ENCODE measurements around the gene GPR148.

GPR148 gene

DNA sequence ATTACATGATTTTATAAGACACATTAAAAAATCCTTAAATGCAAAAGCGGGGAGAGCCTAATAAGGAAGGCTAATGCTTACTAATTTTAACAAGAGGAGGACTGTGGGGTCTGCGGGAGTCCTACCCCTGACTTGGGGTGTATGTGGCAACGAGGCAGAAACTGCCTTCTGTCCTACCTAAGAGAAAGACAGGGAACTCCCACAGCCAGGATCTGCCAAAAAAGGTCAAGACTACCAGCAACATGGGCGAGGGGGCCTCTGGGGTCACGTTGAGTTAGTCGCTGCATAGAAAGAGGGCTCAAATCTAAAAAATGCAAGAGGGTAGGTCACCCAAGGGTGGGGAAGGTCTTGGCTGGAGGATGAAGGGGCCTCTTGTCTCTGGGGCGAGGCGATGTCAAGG is 25.9 kb downstream of the GPR148 start:
- DNase-seq = no peak

DNA sequence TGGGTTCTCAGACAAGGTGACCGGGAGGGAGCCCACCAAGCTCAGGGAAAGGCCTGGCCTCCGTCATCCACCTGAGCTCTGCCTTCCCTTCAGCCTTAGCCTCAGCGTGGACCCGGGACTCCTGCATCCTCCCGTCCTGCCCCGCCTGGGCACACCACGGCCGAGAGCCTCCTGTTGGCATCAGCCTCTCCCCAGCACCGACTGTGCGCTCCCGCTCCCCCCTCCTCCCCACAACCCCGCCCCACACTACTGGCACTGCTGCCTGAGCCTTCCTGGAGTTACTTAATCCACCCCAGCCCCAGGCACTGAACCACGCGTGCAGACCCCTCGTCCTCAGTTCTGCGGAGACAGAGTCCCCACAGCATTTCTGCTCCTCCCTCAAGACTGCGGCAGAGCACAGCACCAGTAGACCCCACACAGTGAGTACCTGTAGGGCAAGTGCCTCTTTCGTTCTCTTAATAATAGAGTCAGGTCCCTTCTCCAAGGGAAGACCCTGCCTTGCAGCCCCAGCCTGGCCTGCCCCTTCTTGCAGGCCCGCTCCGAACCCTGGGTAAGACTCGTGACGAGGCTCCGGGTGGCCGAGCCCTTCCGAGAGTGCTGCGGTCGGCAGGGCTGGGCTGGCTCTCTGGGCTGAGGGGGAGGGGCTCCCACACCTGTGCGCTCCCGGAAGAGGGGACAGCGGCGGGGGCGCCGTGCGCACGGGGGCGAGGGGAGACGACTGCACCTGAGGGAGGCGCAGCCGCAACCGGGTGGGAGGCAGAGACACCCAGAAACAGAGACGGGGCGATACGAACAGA is 26.6 kb downstream of the GPR148 start, which contains the start of gene AMER3:
Gene AMER3, plus strand, starts transcription at position 285 of the 797 bp plus-strand sequence. CDS start 6,533 bp downstream, outside the sequence.
- no peak for DNase-seq

DNA sequence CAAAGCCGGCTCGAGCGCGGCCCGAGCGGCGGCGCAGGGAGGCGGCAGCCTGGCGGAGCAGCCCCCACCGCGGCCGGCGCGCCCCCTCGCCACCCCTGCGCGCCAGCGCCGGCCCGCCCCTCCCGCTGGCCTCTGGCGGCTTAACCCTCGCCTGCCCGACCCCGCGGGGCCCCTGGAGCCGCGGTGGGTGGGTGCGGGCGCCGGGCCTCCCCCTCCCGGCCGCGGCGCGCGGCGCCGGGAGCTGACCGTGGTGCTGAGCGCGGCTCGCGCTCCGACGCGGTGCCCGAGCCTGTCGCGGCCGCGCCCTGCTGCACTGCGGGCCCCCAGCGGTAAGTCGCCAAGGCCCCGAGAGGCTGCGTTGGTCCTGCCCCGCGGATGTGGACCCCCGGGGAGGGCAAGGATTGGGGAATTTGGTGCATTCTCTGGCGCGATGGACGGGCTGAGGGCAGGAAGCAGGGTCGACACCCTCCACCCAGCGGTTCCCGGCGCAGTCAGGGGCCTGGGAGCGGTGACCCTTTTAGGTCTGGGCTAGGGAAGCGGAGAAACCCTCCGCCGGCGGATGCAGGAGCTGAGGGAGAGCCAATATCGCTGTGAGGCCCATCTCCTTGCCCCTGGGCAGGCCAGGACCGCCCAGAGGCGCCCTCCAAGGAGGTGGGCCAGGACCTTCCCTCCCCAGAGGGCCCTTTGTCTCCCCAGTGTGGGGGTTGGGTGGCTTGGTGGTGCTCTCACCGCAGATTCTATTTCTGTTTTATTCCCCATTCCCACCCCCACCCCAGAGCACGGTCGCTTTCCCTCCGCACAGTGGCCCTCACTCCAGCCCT is 27.4 kb downstream of the GPR148 start:
- DNase-seq = no peak

DNA sequence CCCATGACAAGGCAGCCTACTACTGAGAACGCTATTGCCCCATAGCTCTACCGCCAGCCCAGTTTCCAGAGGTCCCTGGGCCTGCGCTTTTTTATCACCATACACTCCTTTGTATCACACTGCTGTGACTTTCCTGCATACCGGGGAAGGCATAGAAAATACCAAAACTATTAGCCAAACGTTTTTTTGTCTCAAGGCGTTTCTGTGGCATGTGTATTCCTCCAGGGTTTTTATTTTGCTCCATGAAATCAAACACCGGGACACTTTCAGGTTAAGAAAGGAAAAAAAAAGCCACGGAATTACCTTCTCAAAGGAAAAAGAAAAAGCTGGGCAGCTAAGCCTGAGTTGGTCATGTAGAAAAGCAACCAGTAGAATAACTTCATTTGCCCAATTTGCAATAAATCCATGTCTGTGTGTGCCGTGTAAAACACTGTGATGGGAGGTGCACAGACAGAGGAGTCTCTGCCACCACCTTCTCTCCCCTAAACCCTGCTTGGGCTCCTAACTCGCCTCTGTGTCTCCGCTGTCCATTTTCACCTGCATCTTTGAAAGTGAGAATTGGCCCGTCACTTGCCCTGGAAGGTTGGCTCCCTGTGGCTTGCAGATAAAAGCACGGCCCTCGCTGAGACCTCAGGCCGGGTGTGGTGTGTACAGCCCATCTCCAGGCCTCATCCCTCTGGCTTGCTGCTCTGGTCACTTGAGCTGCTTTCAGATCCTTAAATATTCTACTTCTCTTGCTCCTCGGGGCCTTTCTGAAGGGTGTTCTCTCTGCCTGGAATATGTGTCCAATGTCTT is 28.2 kb downstream of the GPR148 start:
- no peak for DNase-seq

DNA sequence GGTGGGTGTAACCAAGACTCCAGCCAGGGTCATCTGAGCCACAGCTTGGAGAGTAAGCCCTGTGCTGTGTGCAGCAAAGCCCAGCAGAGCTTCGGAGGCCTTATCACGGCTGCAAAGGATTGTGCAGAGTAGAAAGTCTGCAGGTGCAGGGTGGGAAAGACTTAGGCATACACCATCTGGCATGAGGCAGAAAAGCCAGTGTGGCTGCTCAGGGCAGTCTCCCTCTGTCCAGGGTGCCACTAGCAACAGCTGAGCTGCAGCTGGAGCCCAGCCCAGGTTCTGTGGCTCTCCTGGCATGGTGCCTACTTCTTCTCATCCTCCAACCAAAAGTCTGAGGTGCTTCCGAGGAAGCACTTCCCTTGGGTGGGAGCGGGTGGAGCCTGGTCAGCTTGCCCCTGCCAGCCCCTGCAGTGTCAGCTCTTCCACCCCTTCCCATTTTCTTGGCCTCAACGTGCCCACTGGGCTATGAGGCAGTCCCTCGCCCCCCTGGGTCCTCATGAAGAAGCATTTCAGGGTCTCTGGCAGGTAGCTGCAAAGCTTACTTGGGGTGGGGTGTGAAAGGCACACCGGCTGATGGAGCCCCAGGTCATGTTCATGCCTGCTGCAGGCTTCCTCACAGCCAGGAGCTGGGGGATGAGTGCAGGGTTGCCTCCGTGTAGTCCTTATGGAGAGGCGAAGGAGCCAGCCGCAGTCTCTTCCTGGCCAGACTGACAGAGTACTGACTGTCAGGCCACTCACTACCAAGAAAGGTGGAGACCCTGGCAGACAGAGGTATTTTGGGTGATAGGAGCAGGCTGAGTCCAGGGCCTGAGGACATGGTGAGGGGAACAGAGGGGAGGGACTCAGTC is 31.3 kb downstream of the GPR148 start:
- DNase-seq = no peak

DNA sequence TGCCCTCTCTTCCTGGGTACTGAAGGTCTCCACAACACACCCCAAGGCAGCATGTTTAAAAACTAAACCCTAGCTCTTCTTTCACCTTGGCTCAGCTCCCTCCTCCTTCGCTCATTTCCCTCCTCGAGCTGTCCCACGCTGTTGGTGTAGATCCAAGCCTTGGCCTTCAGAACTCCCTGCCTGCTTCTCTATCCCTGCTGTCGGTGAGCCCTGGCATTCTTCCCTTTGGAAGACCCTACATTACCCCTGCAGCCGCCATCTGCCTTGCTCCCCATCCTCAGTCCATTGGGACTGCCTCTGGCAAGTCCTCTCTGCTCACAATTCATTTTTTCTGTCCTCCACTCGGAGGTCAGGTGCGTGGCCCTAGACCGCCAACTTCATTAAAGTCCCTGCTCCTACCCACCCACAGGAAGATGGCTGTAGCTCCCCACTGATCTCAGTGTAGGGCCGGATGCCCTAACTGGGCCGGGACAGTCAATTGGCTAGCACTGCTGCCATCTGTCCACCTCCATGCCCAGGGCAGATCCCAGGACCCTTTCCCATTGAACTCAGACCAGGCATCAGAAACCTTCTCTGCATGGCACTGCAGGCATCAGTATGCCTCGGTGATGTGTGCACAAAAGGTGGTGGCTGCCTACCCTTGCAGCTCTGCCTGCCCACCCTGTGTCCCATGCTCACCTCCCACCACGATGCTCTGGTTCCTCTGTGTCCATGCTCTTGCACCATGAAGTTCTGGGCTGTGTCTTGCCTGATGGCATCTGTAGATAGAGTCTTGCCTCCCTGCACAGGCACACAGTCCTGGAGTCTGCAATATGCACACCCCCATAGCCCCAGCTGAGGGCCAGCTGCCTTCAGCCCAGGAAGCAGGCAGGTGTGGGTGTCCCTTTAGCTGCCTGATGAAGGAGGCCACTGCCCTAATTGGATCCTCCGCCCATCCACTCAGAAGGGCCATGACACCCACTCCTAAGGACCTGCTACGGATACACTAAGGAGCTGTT is 32.2 kb downstream of the GPR148 start:
- no peak for DNase-seq

DNA sequence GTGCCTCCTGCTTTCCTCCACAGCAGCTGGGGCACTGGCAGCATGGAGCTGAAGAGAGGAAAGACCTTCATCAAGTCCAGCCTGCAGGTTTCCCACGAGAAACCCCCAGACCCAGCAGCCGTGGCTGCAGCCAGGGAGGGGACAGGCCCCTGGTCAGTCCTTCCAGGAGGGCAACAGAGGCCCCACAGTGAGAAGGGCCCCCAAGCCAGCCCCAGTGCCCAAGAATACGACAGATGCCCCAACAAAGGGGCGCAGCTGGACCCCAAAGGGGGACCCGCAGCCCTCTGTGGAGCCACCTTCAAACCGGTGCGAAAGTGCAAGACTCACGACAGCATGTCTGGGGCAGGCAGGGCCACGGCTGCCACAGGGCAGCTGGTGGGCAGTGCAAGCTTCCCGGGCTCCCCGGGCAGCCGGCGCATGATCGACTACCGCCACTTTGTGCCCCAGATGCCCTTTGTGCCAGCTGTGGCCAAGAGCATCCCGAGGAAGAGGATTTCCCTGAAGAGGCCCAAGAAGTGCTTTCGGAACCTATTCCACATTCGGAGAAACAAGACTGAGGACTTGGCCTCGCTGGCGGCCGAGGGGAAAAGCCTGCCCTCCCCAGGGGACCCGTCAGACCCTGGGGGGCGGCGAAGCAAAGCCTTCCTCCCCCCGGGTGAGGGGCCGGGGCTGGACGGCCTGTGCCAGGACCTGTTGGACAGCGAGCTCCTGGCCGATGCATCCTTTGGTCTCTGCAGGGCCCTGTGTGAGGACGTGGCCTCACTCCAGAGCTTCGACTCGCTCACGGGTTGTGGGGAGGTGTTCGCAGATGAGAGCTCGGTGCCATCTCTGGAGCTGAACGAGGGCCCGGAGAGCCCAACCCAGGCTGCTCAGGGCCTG is 33.4 kb downstream of the GPR148 start:
- DNase-seq = no peak

DNA sequence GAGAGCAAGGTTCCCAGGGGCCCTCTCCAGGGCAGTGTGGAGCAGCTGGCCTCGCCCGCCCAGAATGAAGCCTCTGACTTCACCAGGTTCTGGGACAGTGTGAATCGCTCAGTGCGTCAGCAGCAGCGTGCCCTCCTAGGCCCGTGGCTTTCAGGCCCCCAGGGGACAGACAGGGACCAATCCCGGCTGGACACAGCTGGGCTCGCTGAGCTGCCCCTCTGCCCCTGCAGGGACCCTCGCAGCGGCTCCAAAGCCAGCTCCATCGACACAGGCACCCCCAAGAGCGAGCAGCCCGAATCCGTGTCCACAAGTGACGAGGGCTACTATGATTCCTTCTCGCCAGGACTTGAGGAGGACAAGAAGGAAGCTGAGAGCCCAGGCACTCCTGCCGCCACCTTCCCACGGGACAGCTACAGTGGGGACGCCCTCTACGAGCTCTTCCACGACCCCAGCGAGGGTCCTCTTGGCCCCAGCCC is 34.1 kb downstream of the GPR148 start:
- no peak for DNase-seq

DNA sequence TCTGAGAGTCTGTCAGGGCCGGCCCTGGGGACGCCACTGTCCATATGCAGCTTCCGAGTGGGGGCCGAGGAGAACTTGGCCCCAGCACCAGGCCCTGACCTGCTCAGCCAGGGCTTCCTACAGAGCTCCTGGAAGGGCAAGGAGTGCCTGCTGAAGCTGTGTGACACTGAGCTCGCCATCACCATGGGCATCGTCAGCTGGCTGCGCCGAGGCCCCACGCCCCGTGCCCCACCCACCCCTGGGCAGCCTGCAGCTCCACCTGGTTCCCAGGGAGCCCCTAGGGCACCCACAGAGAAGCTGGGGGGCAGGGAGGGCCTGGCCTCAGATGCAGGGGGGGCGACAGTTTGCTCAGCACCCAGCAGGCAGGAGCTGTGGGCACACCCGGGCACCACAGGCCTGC is 34.5 kb downstream of the GPR148 start:
- no peak for DNase-seq

DNA sequence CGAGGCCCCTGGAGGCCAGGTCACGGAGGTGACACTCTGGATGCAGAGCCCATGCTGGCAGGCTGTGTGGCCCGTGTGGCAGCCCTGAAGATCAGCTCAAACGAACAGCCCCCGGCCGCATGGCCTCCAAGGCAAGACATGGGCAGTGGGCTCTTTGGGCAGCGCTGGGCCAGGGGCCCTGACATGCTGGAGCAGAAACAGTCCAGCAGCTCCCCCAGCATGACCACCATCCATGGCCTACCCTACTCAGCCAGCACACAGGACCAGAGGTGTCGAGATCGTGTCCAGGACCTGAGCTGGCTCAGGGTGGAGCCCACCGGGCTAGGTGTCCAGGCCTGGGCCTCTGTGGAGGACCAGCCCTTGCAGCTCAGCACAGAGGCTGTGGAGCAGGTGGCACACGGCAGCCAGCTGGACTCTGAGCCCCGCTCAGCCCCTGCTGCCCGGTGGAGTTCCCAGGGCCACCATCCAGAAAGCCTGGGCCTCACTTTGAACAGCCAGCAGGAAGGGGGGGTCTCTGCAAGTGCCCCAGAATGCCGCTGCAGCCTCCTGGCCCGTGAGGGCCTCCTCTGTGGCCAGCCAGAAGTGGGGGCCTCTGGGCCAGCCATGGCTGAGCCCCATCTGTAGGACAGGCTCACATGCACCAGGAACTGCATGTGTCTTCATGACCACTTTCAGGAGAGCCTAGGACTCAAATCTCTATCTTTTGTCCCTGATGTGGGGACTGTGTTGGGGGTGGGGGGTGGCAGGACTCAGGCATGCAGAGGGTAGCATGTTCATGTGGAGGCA is 35.4 kb downstream of the GPR148 start:
- no peak for DNase-seq

DNA sequence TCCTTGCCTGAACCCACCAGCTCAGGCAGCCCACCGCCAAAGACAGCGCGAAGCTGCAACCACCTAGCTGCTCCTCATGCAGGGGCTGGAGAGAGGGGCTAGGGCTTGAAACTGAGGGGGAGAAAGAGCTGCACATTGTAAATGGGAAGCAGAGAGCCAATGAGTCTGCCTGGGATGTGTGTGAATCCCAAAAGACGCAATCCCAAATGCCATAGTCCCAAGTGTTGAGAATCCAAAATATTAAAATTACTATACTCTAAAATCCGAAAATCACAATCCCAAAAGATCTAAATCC is 35.9 kb downstream of the GPR148 start:
- no peak for DNase-seq

DNA sequence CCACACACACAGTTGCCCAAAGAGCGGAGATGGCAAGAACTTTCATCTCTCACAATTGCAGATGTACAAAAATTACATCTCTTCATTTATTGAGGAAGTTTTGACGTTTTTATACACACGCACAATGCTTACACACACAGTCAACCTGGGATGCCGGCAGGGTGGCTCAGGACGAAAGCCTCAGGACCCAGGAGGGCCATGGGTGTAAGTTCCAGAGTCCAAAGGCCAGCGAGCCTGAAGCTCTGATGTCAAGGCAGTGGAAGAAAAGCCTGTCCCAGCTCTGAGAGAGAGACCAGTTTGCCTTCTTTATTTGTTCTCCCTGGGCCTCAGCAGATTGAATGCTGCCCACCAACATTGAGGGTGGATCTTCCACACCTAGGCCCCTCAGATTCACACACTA is 36.6 kb downstream of the GPR148 start:
- DNase-seq = no peak

DNA sequence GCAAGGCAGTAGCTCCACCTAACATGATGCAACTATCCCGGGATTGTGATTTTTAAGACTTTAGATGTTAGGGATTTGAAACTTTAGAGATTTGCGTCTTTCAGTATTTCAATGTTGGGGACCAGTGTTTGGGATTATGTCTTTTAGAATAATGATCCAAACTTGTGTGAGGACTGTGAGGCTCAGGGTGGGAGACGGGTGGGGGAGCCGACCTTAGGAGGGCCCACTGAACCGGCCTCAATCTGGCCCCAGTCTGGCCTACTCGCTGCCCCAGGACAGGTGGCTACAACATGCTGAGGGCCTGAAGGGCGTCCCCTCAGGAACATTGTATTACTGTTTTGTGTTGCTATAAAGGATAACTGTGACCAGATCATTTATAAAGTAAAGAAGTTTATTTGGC is 37.2 kb downstream of the GPR148 start:
- no peak for DNase-seq

DNA sequence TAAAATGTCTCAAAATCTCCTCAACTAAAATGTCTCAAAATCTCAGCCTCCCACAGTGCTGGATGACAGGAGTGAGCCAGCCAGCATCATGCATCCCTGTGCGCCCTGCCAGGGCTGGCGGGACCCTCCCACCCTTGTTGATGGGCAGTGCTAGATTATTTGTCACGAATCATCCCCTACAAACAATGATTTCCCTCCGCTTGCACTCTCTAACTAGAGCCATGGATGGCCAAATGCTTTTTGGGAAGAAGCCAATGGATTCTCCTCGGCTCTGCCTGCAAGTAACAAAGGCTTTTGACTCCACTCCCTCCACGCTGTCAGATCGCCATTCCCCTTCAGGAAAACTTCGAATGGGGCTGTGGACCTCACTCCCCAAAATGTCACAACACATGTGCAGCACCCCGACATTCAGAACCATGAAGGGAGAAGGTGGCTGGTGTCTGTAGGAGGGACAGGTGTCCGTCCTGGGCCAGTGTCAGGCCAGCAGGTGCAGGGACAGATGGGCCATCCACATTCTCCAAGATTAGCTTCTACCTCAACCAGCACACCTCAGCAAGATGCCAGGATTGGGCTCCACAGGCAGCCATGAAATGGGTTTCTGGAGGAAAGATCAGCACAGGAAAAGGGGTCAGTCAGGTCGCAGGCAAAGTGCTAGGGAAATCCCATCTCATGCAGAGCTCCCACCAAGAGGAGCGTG is 38.0 kb downstream of the GPR148 start:
- no peak for DNase-seq

DNA sequence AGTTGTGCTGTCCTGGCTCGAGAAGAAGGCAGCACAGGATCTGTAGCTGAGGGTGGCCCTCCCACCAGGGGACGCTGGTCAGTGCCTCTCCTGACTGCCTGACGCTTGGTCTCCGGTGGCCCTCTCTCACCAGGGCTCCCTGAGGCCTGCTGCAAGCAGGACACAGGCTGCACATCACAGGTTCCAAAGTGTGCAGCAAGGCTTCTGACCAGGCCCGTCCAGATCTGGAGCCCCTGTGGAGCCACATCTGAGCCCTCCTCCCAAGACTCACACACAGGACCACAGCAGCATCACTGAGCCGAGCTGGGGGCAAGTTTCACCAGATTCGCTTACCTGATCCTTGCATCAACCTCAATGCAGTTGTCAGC is 38.5 kb downstream of the GPR148 start:
- no peak for DNase-seq

DNA sequence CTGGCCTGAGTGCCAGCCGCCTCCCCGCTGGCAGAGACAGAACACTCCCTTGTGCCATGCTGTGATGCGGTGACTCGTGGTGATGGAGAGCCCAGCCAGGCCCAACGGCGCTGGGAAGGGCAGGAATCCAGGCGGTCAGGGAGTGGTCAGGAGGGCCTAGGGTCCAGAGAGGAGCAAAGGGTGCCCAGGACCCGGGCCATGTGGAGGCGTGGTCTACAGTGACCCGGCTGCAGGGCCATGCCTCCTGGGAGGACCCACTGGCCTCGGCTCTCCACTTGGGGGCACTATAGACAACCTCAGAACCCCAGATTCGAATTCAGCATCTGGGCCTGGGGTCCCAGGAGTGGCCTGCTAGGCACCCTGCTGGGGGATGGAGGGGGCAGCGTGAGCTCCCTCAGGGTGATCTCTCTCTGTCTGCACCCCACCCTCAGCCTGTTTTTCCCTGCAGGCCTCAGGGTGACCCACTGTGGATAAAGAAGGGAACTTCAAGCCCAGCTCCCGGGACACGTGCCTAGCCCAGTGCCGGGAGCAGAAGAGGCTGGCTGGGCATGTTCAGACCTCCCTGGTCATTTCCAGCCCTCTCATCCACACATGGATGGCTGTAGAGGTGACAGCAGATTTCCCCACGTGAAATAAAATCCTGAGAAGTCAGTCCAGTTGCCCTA is 39.5 kb downstream of the GPR148 start:
- no peak for DNase-seq

DNA sequence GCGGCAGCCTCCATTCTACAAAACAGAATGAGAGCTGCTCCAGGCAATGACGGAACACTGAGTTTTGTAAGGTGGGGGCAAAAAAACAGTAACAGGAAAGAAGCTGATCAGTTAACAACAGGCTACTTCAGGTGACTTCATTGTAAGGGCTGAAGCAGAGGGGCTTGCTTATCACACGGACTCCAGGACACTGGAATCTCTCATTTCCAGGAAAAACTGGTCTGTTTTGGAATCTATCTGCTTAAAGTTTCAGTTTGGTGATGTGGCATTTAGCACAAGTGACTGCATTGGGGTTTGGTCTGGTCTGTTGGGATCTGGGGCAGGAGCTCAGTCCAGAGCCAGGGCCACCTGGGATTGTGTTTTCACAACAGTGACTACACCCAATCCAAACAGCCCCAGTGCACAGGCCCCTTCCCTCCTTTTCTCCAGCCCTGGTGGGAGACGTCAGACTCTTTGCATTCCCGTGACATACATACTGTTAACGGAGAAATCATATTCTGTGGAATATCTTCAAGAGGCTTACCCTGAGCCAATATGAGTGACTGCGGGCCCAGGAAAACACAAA is 40.6 kb downstream of the GPR148 start:
- no peak for DNase-seq

DNA sequence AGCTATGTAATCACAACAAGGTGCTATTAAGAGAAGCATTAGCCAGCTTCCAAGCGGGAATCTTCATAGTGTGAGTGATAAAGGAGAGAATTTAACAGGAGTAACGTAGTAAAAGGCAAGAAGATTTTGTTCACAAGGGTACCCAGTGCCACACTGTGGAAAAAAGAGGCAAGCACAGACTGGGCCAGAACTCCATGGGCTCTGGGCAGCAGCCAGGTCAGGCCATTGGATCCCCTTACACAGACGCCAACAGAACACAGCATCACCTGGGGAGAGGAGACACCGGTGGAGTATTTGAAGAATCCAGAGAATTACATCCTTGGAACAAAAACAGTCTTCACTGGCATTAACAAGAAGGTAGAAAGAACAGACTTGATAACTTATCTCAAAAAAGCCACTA is 47.7 kb downstream of the GPR148 start:
- no peak for DNase-seq
